AG08395 (cell line): Measurements from ENCODE around the gene FCHO2.
A peak's percentile ranks its signal among the peaks of the same experiment; 100 is the strongest.

Experiments
- DNase-seq: peaks from one replicate; pipeline ENCODE4 v3.0.0; 2012; ENCODE audit warnings: mixed read lengths, low spot score

FCHO2 gene

DNA sequence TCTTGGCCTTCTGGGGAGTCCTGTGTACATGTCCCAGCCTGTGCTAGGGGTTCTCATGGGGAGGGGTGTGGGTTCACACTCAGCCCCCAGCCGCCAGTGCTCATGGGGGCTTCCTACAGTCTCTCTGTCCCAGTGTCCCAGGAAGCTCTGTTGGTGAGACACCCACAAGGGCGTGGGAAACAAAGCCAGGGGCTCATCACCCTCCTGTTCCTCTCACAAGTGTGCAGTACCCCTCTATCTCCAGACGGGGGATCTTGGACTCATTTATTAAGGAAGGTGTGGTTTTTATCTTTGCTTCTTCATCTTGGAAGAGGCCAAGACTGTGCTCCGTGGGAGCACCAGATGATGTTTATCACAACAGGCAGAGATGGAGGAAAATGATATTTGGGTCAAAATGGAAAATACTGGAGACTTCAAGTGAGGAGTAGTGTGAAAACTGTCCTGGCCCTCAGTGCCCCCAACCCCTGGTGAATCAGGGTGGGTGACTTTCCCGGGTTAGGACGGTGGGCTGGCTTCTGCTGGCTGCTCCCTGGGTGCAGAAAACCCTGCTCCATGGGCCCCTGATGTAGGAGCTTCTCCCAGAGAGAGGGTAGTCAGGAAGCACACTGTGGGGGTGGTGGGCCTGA is 179.7 kb downstream of the FCHO2 start:
- DNase-seq, result peak; percentile 51

DNA sequence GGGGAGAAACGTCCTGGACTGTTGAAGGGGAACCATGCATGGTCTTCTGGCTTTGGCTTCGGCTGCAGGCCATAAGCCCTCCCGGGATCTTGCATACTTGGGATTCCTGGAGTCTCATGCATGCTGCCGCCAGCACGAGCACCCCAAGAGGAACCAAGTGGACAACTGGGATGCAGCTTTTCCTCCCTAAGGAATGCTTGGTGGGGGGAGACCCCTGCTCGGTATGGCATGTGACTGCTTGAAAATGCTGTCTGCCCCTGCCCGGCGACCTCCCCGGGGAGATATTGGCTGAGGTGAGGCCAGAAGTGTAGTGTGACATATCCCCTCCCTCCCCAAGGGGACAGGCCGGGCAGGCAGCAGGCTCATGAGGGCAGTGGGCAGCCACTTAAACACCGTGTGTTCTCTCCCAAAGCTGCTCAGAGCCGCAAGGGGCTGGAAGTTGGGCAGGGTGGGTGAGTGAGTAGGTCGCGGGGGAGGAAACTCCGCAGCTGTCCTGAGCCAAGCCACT is 180.3 kb downstream of the FCHO2 start:
- no peak for DNase-seq

DNA sequence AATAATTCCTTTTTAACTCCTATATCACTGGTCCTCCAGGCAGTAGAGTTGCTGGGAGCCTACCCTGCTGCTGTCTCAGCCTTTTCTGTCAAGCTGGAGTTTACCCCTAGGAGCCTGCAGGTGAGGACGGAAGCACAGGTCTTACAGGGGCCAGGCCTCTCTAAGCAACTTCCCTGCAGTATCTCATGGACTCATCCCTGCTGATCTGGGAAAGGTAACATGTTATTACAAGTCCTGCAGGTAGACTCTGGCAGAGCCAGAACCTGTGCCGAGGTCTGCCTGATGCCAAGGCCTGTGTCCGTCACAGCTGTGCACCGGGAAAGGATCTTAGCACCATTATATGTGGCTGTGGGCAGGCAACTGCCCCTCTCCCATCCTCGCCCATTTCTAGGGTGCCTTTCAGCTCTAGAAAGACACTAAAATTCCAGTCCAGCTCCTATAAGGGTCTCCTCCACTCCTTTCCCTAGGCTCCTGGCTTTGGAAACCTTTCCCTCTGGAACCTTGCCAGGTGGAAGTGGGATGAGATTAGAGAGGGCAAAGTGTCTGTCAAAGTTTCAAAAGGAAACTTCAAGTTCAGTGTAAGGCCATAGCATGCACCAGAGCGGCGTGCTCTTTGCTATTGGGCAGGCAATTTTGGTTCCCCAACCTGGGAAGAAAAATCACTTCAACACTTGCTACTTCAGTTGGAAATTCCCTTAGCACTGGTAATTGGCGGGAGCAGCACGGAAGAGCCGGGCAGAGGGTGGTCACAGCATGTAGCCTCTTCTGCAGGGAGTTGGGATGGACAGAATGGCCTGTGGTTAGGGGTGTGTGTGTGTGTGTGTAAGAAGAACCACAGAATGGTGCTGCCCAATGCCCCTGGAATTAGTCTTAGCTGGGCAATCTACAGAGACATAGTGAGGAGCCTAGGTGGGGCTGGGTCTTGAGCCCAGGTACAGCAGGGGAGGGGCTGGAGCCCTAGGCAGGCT is 182.0 kb downstream of the FCHO2 start:
- DNase-seq, result no peak

DNA sequence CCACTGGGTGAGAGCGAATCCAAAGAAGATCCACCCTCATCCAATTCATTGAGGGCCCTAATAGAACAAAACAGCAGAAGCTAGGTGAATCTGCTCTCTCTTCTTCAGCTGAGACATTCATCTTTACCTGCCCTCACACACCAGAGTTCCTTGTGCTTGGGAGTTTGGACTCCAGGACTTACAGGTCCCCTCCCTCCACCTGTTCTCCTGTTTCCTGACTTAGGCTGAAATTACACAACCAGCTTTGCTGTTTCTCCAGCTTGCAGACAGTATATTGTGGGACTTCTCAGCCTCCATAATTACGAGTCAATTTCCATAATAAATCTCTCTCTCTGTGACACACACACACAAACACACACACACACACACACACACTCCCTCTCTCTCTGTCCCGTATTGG is 183.6 kb downstream of the FCHO2 start:
- no peak for DNase-seq
